AG04450 (cell line): ENCODE results near the gene SMCR8. TPM values are rescaled to one million over a fixed set of nuclear protein-coding genes. Genes with fewer than 3 reads are reported as not detected.

Source experiments
- CTCF ChIA-PET: fragments of 300-600, 350-600 bp; formaldehyde crosslinking; extraction: SDS; loops from one replicate; lab custom pipeline; 2022; ENCODE audit warnings: antibody characterized with exemption, inconsistent platforms; lab: Charles Lee
- POLR2A ChIA-PET: fragments of 350-600 bp; formaldehyde crosslinking; extraction: SDS; loops from one replicate; lab custom pipeline; 2021; ENCODE audit warnings: antibody characterized with exemption, inconsistent platforms; lab: Yijun Ruan, JAX
- DNase-seq: peaks from one replicate; pipeline ENCODE4 v3.0.0-alpha.2; 2011; ENCODE audit warnings: low read depth, low spot score
- H3K27ac ChIP-seq: one replicate; pipeline ENCODE4 v1.5.1; 2012; ENCODE audit warnings: low read depth, low read length, control low read depth
- H3K27me3 ChIP-seq: one replicate; pipeline ENCODE4 v1.6.0; 2012; ENCODE audit warnings: low read length; ENCODE audit not compliant: control insufficient read depth, insufficient read depth
- H3K4me3 ChIP-seq: 2 replicates; pipeline ENCODE4 v1.5.1; 2011; ENCODE audit warnings: mild to moderate bottlenecking, low read depth, low read length, control low read depth
- H3K9me3 ChIP-seq: 2 replicates; pipeline ENCODE4 v1.5.1; 2012; ENCODE audit warnings: low read length; ENCODE audit not compliant: control insufficient read depth, insufficient read depth
- CTCF ChIP-seq: IDR thresholded peaks from 2 replicates; pipeline ENCODE4 v1.5.1; 2011; ENCODE audit warnings: low read depth, low read length, control low read depth, inconsistent platforms
- polyA plus RNA-seq: library from polyadenylated mRNA; depleted of rRNA; stranded (reverse); fragments of >200 nt; gene quantifications from 2 replicates; pipeline ENCODE4 v1.2.3, GENCODE V29; 2011

The SMCR8 gene
- polyA plus RNA-seq, 1 experiment, result 8.5 TPM

DNA sequence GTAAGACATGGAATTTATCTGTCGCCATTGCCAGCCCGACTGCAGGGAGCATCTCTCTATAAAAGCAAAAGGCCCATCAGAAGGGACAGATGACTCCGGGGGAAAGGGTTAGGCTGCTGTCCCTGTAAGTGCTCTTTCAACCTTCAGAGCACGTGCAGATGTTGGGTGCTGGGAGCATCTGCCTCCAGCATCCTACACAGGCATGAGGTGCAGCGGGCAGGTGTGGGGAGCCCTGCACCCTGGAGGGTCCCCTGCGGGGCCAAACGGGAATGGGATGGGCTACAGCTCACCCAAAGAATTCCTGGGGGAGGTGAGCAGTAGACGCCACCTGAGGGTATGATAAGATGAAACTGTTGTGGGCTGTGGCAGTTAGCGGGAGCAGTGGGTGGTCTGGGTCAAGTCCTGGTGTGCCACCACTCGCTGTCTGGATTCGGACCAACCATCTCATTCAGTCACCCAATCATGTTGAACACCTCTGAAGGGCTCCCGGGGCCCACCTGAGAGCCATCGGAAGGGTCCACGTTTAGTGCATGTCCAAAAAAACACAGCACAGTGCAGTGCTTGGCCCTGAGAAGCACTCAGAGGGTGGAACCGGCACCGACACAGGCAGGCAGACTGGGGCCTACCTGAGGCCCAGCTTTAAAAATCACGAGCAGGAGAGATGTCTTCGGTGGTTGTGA lies 3.8 kb downstream of the SMCR8 start:
- no peaks in the 10 kb centered on the region for H3K27me3 ChIP-seq
- no peaks in the 10 kb centered on the region; the same call in 1 of the 2 replicates for H3K9me3 ChIP-seq
- H3K4me3 ChIP-seq, result no peak overlapping the region
- TF ChIP-seq CTCF, result no peak
- POLR2A ChIA-PET, result no interaction called here
- no peak overlapping the region for H3K27ac ChIP-seq
- DNase-seq, result no peak
- CTCF ChIA-PET, result interaction anchor here (1.5 kb wide), 1 partner anchor 43 kb away, joined by 3 read pairs; no protein-coding TSS in a partner anchor

DNA sequence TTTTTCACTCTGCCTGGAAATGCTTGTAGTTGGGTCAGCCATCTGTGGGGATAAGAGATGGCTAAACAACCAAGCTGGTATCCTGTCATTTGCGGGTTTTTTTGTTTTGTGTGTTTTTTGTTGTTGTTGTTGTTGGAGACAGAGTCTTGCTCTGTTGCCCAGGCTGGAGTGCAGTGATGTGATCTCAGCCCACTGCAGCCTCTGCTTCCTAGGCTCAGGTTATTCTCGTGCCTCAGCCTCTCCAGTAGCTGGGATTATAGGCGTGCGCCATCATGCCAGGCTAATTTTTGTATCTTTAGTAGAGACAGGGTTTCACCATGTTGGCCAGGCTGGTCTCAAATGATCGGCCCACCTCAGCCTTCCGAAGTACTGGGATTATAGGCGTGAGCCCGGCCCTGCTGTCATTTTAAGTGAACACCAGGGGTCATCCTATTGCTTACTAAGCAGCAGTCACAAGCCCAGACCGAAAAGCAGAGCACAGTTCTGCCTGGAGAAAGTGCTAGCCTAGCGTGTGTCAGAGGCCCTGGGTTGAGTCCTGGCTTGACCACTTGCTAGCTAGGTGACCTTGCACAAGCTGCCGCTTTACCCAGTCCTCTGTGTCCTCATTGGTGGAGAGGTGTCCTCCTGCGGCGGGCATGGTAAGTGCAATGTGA lies 4.6 kb downstream of the SMCR8 start:
- CTCF ChIA-PET, result interaction anchor here (1.0 to 1.5 kb wide), 2 partner anchors 27 to 42 kb away, joined by 3 read pairs; no protein-coding TSS in a partner anchor
- H3K9me3 ChIP-seq, result no peaks in the 10 kb centered on the region; the same call in 1 of the 2 replicates
- POLR2A ChIA-PET, result no interaction called here
- no peak overlapping the region for H3K27ac ChIP-seq
- TF ChIP-seq CTCF, result peak; percentile 59
- no peaks in the 10 kb centered on the region for H3K27me3 ChIP-seq
- DNase-seq, result peak; percentile 34
- H3K4me3 ChIP-seq, result peak overlapping the region; percentile 4; the same call in 1 of the 2 replicates

DNA sequence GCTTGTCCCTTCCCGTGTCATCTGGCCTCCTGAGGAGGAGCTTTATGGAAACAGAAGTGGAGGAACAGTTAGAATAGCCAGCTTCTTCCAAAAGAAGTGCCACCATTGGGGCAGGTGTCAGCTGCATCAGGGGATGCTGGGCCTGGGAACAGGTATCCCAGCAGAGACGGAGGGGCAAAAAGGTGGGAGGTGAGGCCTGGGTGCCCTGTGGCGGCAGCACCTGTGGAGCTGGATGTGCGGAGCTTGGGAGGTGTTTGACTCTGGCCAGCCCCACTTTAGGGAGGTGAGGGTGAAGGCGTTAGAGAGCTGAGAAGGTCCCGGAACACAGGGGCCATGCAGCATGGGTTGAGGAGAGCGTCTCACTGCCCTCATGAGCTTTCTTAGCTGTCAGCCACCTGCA lies 5.2 kb downstream of the SMCR8 start:
- ChIA-PET CTCF (interaction anchor here (1.0 to 1.5 kb wide), 3 partner anchors 28 to 305 kb away, joined by 3 read pairs; no protein-coding TSS in a partner anchor), POLR2A (no interaction called here)

DNA sequence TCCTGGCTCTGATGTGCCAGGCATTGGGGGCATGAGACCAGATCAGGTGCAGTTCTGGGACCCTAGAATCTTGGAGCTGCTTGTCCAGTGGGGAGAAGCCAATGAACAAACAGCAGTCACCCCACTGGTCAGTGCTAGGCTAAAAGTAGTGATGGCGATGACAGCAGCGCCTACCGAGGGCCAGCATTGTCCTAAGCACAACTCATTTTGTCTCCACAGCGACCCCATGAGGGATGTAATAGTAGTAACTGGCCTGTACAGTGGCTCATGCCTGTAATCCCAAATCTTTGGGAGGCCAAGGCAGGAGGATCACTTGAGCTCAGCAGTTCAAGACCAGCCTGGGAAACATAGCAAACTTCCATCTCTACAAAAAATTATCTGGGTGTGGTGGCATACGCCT lies 6.2 kb downstream of the SMCR8 start:
- POLR2A ChIA-PET, result no interaction called here
- CTCF ChIA-PET, result interaction anchor here (0.6 to 1.0 kb wide), 3 partner anchors 105 to 304 kb away, joined by 3 to 6 read pairs (median 5); no protein-coding TSS in a partner anchor

More for the DNA sequence above, 5.2 kb downstream of the SMCR8 start:
- H3K27ac ChIP-seq, result no peak overlapping the region
- TF ChIP-seq CTCF, result no peak
- peak overlapping the region; percentile 4; the same call in 1 of the 2 replicates for H3K4me3 ChIP-seq
- DNase-seq, result no peak
- H3K9me3 ChIP-seq, result no peaks in the 10 kb centered on the region; the same call in 1 of the 2 replicates
- H3K27me3 ChIP-seq, result no peaks in the 10 kb centered on the region

More for the DNA sequence above, 6.2 kb downstream of the SMCR8 start:
- Histone ChIP-seq H3K4me3 (no peak overlapping the region), H3K27me3 (no peaks in the 10 kb centered on the region), H3K9me3 (no peaks in the 10 kb centered on the region), H3K27ac (no peak overlapping the region)
- TF ChIP-seq CTCF, result 0 out of 2 replicates have a peak, but pooled peaks have one; percentile 25
- no peak for DNase-seq
